ENCODE measurements around the gene CRADD. TPM values are rescaled to one million over a fixed set of nuclear protein-coding genes. Genes with fewer than 3 reads are reported as not detected.

The CRADD gene
- total and polyA plus RNA-seq, 8 donors: 8.4 to 21.4 (median 10.3) TPM

DNA sequence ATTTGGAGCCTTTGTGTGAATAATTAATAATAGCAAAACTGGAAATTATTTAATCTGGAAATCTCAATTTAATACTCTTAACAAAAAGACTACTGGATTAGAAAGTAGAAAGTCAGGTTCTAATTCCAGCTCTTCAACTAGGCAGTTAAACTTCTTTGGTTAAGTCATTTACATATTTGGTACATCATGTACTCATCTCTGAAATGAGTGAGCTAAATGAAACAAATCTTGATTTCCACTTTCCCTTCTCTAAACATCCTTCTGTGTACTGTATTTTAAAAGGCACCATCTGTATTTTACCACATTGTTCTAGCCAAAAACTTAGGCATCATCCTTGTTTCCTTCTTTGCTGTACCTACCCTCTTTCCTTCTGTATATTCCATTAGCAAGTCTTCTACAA is 26.9 kb downstream of the CRADD start:
- intact Hi-C loops (cut with DNase I): no loop called here
- no peak for DNase-seq
- ATAC-seq: no peak
- no peak overlapping the region for H3K4me3 ChIP-seq
- no peaks in the 10 kb centered on the region for H3K27me3 ChIP-seq
- no peaks in the 10 kb centered on the region for H3K36me3 ChIP-seq
- no peaks in the 10 kb centered on the region for H3K9me3 ChIP-seq
- H3K27ac ChIP-seq: no peak overlapping the region
- H3K4me1 ChIP-seq: peaks cover 0 to under 1% of the 10 kb centered on the region in 2 donors
- TF ChIP-seq CTCF (IDR thresholded peaks at IDR 0.05): no peak

- DNase-seq (no peak), ATAC-seq (no peak)
- no peak for TF ChIP-seq CTCF (IDR thresholded peaks at IDR 0.05)
- no peaks in the 10 kb centered on the region for H3K27me3 ChIP-seq
- no peak overlapping the region for H3K27ac ChIP-seq
- no peaks in the 10 kb centered on the region for H3K36me3 ChIP-seq
- H3K4me1 ChIP-seq: no peaks in the 10 kb centered on the region
- H3K9me3 ChIP-seq: peaks cover 2 to 5% of the 10 kb centered on the region in 2 donors
- intact Hi-C loops (cut with DNase I): no loop called here
- no peak overlapping the region for H3K4me3 ChIP-seq
These were observed 27.4 kb downstream of the CRADD start for GRCh38 chr12:93704625-93705024.

GRCh38 chr12:93705237-93705636 is 28.1 kb downstream of the CRADD start:
- Histone ChIP-seq H3K27ac (no peak overlapping the region), H3K4me3 (no peak overlapping the region), H3K27me3 (no peaks in the 10 kb centered on the region), H3K9me3 (peaks cover 4 to 11% of the 10 kb centered on the region in 2 donors), H3K4me1 (no peaks in the 10 kb centered on the region), H3K36me3 (no peaks in the 10 kb centered on the region)
- TF ChIP-seq CTCF (IDR thresholded peaks at IDR 0.05): no peak
- ATAC-seq: no peak
- DNase-seq: no peak
- intact Hi-C loops (cut with DNase I): no loop called here

GRCh38 chr12:93706387-93706786 is 29.2 kb downstream of the CRADD start:
- no peaks in the 10 kb centered on the region for H3K4me1 ChIP-seq
- no peak for TF ChIP-seq CTCF (IDR thresholded peaks at IDR 0.05)
- intact Hi-C loops (cut with DNase I): no loop called here
- H3K27ac ChIP-seq: no peak overlapping the region
- no peaks in the 10 kb centered on the region for H3K36me3 ChIP-seq
- no peak for DNase-seq
- H3K9me3 ChIP-seq: peaks cover 4 to 16% of the 10 kb centered on the region in 2 donors
- no peak overlapping the region for H3K4me3 ChIP-seq
- H3K27me3 ChIP-seq: no peaks in the 10 kb centered on the region
- no peak for ATAC-seq

- DNase-seq: no peak
- no peak for TF ChIP-seq CTCF (IDR thresholded peaks at IDR 0.05)
- intact Hi-C loops (cut with DNase I): no loop called here
- Histone ChIP-seq H3K9me3 (peaks cover 4 to 16% of the 10 kb centered on the region in 2 donors), H3K27ac (no peak overlapping the region), H3K36me3 (no peaks in the 10 kb centered on the region), H3K4me3 (no peak overlapping the region), H3K4me1 (no peaks in the 10 kb centered on the region), H3K27me3 (no peaks in the 10 kb centered on the region)
- no peak for ATAC-seq
These were observed 29.6 kb downstream of the CRADD start for GRCh38 chr12:93706824-93707223.

Measured in left lung (tissue), 10 donors.